Liver (tissue), 3 donors: Measurements from ENCODE around the gene ABCB4.

Source experiments
- ATF3 ChIP-seq: IDR thresholded peaks from 2 replicates; pipeline ENCODE4 v1.6.1; 2016; ENCODE audit warnings: antibody characterized with exemption
- CTCF ChIP-seq: fragments of 150-350 bp; IDR thresholded peaks from 2 replicates; pipeline ENCODE4 v1.5.1; 2017; ENCODE audit warnings: improper control_type of control experiment, low read depth, low read length; ENCODE audit not compliant: missing input control
- FOXA1 ChIP-seq: IDR thresholded peaks from 2 replicates; pipeline ENCODE4 v1.6.1; 2016; ENCODE audit warnings: antibody characterized with exemption
- HNF4A ChIP-seq, 2 donors: conservative IDR thresholded peaks; 2 replicates each; pipeline ENCODE4 v1.6.1; 2016; ENCODE audit warnings: antibody characterized with exemption in 2 of 2, mild to moderate bottlenecking in 2 of 2
- JUND ChIP-seq, 2 donors: IDR thresholded peaks; 2 replicates each; pipeline ENCODE4 v1.6.1; 2016; ENCODE audit warnings: antibody characterized with exemption in 2 of 2
- MAX ChIP-seq: IDR thresholded peaks from 2 replicates; pipeline ENCODE4 v1.6.1; 2016; ENCODE audit warnings: antibody characterized with exemption
- REST ChIP-seq: IDR thresholded peaks from 2 replicates; pipeline ENCODE4 v1.6.1; 2016; ENCODE audit warnings: antibody characterized with exemption, mild to moderate bottlenecking
- RXRA ChIP-seq, 2 donors: IDR thresholded peaks; 2 replicates each; pipeline ENCODE4 v1.6.1; 2017 to 2018; ENCODE audit warnings: antibody characterized with exemption in 2 of 2, mild to moderate bottlenecking in 1 of 2
- SP1 ChIP-seq: IDR thresholded peaks from 2 replicates; pipeline ENCODE4 v1.6.1; 2018; ENCODE audit warnings: antibody characterized with exemption, mild to moderate bottlenecking
- YY1 ChIP-seq: IDR thresholded peaks from 2 replicates; pipeline ENCODE4 v1.6.1; 2016; ENCODE audit warnings: antibody characterized with exemption, mild to moderate bottlenecking
- donor health status: healthy.
- donor health status: healthy.

GRCh38 chr7:87518735-87519134 lies 43.3 kb upstream of the ABCB4 start:
- TF ChIP-seq CTCF: no peak
- TF ChIP-seq ATF3: no peak
- TF ChIP-seq RXRA (IDR thresholded peaks at IDR 0.05): no peak
- TF ChIP-seq HNF4A (conservative IDR thresholded peaks at IDR 0.05): peak in 1 of 2 donors; percentile 9
- TF ChIP-seq FOXA1: no peak
- no peak for TF ChIP-seq JUND (IDR thresholded peaks at IDR 0.05)
- TF ChIP-seq YY1: no peak
- TF ChIP-seq MAX: no peak
- no peak for TF ChIP-seq SP1
- TF ChIP-seq REST: no peak
